NCI-H1105 treated with DMSO at 0.1 percent for 48 hours (cell line): ENCODE data around the gene GNL1.

Experiments
- DNase-seq: peaks from one replicate; lab custom pipeline; 2025; lab: John Stamatoyannopoulos, UW

GNL1 gene

GRCh38 chr6:30568245-30568644 is 12.0 kb upstream of the GNL1 start:
- no peak for DNase-seq

GRCh38 chr6:30565772-30566171 is 9.5 kb upstream of the GNL1 start:
- no peak for DNase-seq

GRCh38 chr6:30564114-30564513 is 7.8 kb upstream of the GNL1 start:
- DNase-seq: no peak

GRCh38 chr6:30562470-30563425 is 6.5 kb upstream of the GNL1 start:
- DNase-seq: no peak

- DNase-seq: no peak
Measured at GRCh38 chr6:30560930-30561329, 4.6 kb upstream of the GNL1 start.

- DNase-seq: no peak
Measured at GRCh38 chr6:30557683-30557981, 1.3 kb upstream of the GNL1 start.

- peak; percentile 92 for DNase-seq
Measured at GRCh38 chr6:30556906-30557682, 805 bp upstream of the GNL1 start, which contains the start of gene PRR3. PRR3 (plus strand) TSS chr6:30557295; CDS start chr6:30557345, 50 bp downstream.

GRCh38 chr6:30555816-30556065 is 548 bp downstream of the GNL1 start:
- no peak for DNase-seq

- DNase-seq: peak; percentile 16
Measured at GRCh38 chr6:30554962-30555815, 1.1 kb downstream of the GNL1 start.

- no peak for DNase-seq
Measured at GRCh38 chr6:30554404-30554803, 1.9 kb downstream of the GNL1 start.

GRCh38 chr6:30548375-30548774 is 7.9 kb downstream of the GNL1 start:
- DNase-seq: no peak

GRCh38 chr6:30547454-30547853 is 8.8 kb downstream of the GNL1 start:
- no peak for DNase-seq

- peak; percentile 63 for DNase-seq
Measured at GRCh38 chr6:30544666-30545272, 11.5 kb downstream of the GNL1 start.

- no peak for DNase-seq
Measured at GRCh38 chr6:30543821-30544220, 12.5 kb downstream of the GNL1 start.

GRCh38 chr6:30542915-30543314 is 13.4 kb downstream of the GNL1 start:
- no peak for DNase-seq

GRCh38 chr6:30542404-30542725 is 13.9 kb downstream of the GNL1 start:
- DNase-seq: no peak

- DNase-seq: peak; percentile 87
Measured at GRCh38 chr6:30541515-30542403, 14.5 kb downstream of the GNL1 start.

GRCh38 chr6:30537931-30538330 is 18.4 kb downstream of the GNL1 start:
- DNase-seq: no peak

GRCh38 chr6:30533460-30534294 is 22.6 kb downstream of the GNL1 start:
- DNase-seq: no peak

- no peak for DNase-seq
Measured at GRCh38 chr6:30530014-30530413, 26.3 kb downstream of the GNL1 start.
